DOHH2 (cell line): Measurements from ENCODE around the gene ZBTB18.

Source experiments
- H3F3A ChIP-seq: fragments of 200-600 bp; sonication (generic), shearing (Covaris generic); 2 replicates; pipeline ENCODE4 v1.6.0; 2016; ENCODE audit warnings: antibody characterized with exemption, mild to moderate bottlenecking; ENCODE audit not compliant: control insufficient read depth, insufficient read depth
- H3K27ac ChIP-seq: fragments of 200-600 bp; sonication (generic); 2 replicates; pipeline ENCODE4 v1.5.1; 2014; ENCODE audit warnings: low read depth, mild to moderate bottlenecking, low read length, moderate library complexity
- H3K27me3 ChIP-seq: fragments of 200-600 bp; sonication (generic); 2 replicates; pipeline ENCODE4 v1.6.1; 2014; ENCODE audit warnings: mild to moderate bottlenecking, low read length, mixed read lengths; ENCODE audit not compliant: control insufficient read depth
- H3K36me3 ChIP-seq: fragments of 200-600 bp; sonication (generic); 2 replicates; pipeline ENCODE4 v1.6.1; 2014; ENCODE audit warnings: mild to moderate bottlenecking, low read length, moderate library complexity, mixed read lengths; ENCODE audit not compliant: control insufficient read depth
- H3K4me1 ChIP-seq: fragments of 200-600 bp; sonication (generic); 2 replicates; pipeline ENCODE4 v1.6.1; 2014; ENCODE audit warnings: mild to moderate bottlenecking, low read length, mixed read lengths; ENCODE audit not compliant: control insufficient read depth
- H3K4me2 ChIP-seq: fragments of 200-600 bp; sonication (generic); 2 replicates; pipeline ENCODE4 v1.6.0; 2014; ENCODE audit warnings: mild to moderate bottlenecking, low read length, moderate library complexity
- H3K4me3 ChIP-seq: fragments of 200-600 bp; sonication (generic); 2 replicates; pipeline ENCODE4 v1.5.1; 2014; ENCODE audit warnings: mild to moderate bottlenecking, low read length, mixed read lengths
- H3K79me2 ChIP-seq: fragments of 200-600 bp; sonication (generic); 2 replicates; pipeline ENCODE4 v1.6.1; 2014; ENCODE audit warnings: mild to moderate bottlenecking, low read length, mixed read lengths; ENCODE audit not compliant: control insufficient read depth
- H3K9me2 ChIP-seq: fragments of 200-600 bp; sonication (generic); replicated peaks from 2 replicates; pipeline ENCODE4 v1.6.1; 2014; ENCODE audit warnings: mild to moderate bottlenecking, low read length, mixed read lengths; ENCODE audit not compliant: control insufficient read depth
- H3K9me3 ChIP-seq: fragments of 200-600 bp; sonication (generic); 2 replicates; pipeline ENCODE4 v1.6.1; 2014; ENCODE audit warnings: antibody characterized with exemption, low read length, mixed read lengths; ENCODE audit not compliant: control insufficient read depth, insufficient read depth
- H4K20me1 ChIP-seq: fragments of 200-600 bp; sonication (generic); 2 replicates; pipeline ENCODE4 v1.6.0; 2014; ENCODE audit warnings: low read depth, mild to moderate bottlenecking, antibody characterized with exemption, low read length, moderate library complexity; ENCODE audit not compliant: control insufficient read depth, insufficient read depth
- CTCF ChIP-seq: fragments of 200-600 bp; sonication (generic); IDR thresholded peaks from one replicate; pipeline ENCODE4 v1.5.1; 2014; ENCODE audit warnings: antibody characterized with exemption, mild to moderate bottlenecking, low read depth, low read length; ENCODE audit not compliant: poor library complexity, severe bottlenecking
- EZH2phosphoT487 ChIP-seq: fragments of 200-600 bp; sonication (generic); IDR thresholded peaks from 2 replicates; pipeline ENCODE4 v1.6.1; 2017; ENCODE audit warnings: borderline replicate concordance, mild to moderate bottlenecking, antibody characterized with exemption, low read length, moderate library complexity, mixed read lengths

ZBTB18 gene

DNA sequence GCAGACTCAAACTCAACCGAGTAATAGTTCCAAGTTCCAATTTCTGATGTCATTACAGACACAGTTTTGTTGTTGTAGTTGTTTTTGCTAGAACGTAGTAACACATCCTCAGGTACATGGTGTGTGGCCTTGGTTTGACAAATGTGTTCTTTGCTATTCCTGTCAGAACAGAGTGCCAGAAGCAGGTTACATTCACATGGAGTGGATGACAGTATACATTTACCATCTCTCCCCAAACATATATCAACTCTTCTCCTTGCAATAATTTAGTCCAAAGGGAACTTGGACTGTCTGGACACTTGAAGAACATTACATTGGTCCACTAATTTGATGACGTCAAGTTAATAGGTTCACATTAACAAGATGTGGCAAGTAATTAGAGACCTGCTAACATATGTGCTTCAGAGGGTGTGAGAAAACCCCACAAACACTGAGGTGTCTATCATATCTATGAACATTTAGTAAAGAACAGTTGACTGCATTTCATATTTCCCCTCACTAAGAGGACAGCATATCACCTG lies 44.6 kb upstream of the ZBTB18 start:
- Histone ChIP-seq H3K27ac (no peak overlapping the region), H3K4me2 (no peak overlapping the region), H3K4me1 (no peaks in the 10 kb centered on the region), H3K79me2 (no peaks in the 10 kb centered on the region), H4K20me1 (no peaks in the 10 kb centered on the region), H3K36me3 (no peaks in the 10 kb centered on the region), H3K9me3 (no peaks in the 10 kb centered on the region), H3K9me2 (no peaks in the 10 kb centered on the region), H3F3A (no peaks in the 10 kb centered on the region), H3K27me3 (peaks cover 15% of the 10 kb centered on the region), H3K4me3 (no peak overlapping the region)
- no peak for TF ChIP-seq CTCF
- no peak for TF ChIP-seq EZH2phosphoT487

DNA sequence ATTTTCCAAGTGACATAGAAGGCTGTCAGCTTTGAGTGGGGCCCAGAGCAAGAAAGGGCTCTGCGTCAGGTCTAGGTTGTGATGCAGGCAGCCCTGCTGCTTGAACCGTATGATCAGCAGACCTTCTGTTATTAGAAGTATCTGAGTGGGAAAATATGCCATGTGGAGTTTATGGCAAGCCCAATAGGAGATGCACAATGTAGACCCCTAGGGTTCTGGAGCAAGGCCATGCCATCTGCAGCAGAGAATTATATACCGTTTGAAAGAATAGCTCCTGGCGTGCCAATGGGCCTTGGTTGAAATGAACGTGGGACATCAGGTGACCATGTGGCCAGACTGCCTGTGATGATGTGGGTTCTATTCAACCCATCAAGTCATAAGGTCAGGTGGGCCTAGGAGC lies 44.1 kb upstream of the ZBTB18 start:
- no peaks in the 10 kb centered on the region for H3K9me3 ChIP-seq
- H3K27me3 ChIP-seq = peaks cover 15% of the 10 kb centered on the region
- no peaks in the 10 kb centered on the region for H3K4me1 ChIP-seq
- no peaks in the 10 kb centered on the region for H3K79me2 ChIP-seq
- H3F3A ChIP-seq = no peaks in the 10 kb centered on the region
- H3K4me2 ChIP-seq = no peak overlapping the region
- no peaks in the 10 kb centered on the region for H3K9me2 ChIP-seq
- H3K4me3 ChIP-seq = no peak overlapping the region
- no peak overlapping the region for H3K27ac ChIP-seq
- no peaks in the 10 kb centered on the region for H4K20me1 ChIP-seq
- TF ChIP-seq EZH2phosphoT487 (no peak), CTCF (no peak)
- no peaks in the 10 kb centered on the region for H3K36me3 ChIP-seq

DNA sequence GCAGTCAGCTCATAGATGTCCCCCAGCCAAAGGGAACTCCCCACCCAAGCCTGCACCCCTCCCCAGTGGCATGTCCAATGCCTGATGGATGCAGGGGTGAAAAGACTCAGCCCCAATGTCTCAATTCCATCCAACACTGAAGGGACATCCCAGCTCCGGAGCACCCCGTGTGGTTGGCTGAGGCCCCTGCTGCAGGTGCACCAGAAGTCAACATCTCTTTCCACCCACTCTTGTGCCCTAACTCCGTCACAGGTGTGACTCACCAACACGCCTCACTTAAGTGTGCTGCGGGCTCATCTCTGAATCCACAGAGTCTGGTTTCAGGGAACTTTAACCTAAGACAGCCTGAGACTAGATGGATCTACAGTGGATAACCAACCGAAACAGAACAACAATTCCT lies 40.9 kb upstream of the ZBTB18 start:
- H3K36me3 ChIP-seq = no peaks in the 10 kb centered on the region
- no peak overlapping the region for H3K27ac ChIP-seq
- H4K20me1 ChIP-seq = no peaks in the 10 kb centered on the region
- TF ChIP-seq CTCF = no peak
- peaks cover 8% of the 10 kb centered on the region for H3K27me3 ChIP-seq
- H3K4me2 ChIP-seq = no peak overlapping the region
- H3K4me1 ChIP-seq = no peaks in the 10 kb centered on the region
- H3K4me3 ChIP-seq = no peak overlapping the region
- no peaks in the 10 kb centered on the region for H3K9me2 ChIP-seq
- no peaks in the 10 kb centered on the region for H3K9me3 ChIP-seq
- no peaks in the 10 kb centered on the region for H3F3A ChIP-seq
- no peaks in the 10 kb centered on the region for H3K79me2 ChIP-seq

DNA sequence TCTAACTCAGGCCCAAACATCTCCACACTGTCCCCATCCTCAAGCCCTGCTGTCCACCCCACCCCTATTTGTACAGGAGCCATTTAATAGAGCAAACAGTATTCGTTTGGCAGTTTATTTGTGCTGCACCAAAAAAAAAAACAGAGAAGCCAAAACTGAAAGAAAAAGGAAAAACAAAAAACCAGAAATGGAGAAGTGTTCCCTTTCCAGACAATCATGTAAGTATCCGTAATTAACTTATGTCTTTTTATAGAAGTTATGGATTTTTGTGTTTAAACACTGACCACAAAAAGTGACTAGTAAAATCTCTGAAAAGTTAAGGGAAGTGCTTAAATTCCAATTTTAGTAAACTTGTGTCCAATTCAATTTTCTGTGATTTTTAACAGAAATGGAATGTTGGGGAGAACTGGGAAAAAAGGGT lies 40.4 kb upstream of the ZBTB18 start:
- Histone ChIP-seq H3K79me2 (no peaks in the 10 kb centered on the region), H3K9me3 (no peaks in the 10 kb centered on the region), H3K27ac (no peak overlapping the region), H3F3A (no peaks in the 10 kb centered on the region), H3K27me3 (peaks cover 8% of the 10 kb centered on the region), H3K9me2 (no peaks in the 10 kb centered on the region), H3K4me3 (no peak overlapping the region), H3K36me3 (no peaks in the 10 kb centered on the region), H3K4me2 (no peak overlapping the region), H4K20me1 (no peaks in the 10 kb centered on the region), H3K4me1 (no peaks in the 10 kb centered on the region)
- TF ChIP-seq EZH2phosphoT487 (no peak), CTCF (no peak)
